DOHH2 (cell line): ENCODE data around the gene GAB2.

Experiments used
- H3F3A ChIP-seq: fragments of 200-600 bp; sonication (generic), shearing (Covaris generic); 2 replicates; pipeline ENCODE4 v1.6.0; 2016; ENCODE audit warnings: antibody characterized with exemption, mild to moderate bottlenecking; ENCODE audit not compliant: control insufficient read depth, insufficient read depth
- H3K27ac ChIP-seq: fragments of 200-600 bp; sonication (generic); 2 replicates; pipeline ENCODE4 v1.5.1; 2014; ENCODE audit warnings: low read depth, mild to moderate bottlenecking, low read length, moderate library complexity
- H3K27me3 ChIP-seq: fragments of 200-600 bp; sonication (generic); 2 replicates; pipeline ENCODE4 v1.6.1; 2014; ENCODE audit warnings: mild to moderate bottlenecking, low read length, mixed read lengths; ENCODE audit not compliant: control insufficient read depth
- H3K36me3 ChIP-seq: fragments of 200-600 bp; sonication (generic); 2 replicates; pipeline ENCODE4 v1.6.1; 2014; ENCODE audit warnings: mild to moderate bottlenecking, low read length, moderate library complexity, mixed read lengths; ENCODE audit not compliant: control insufficient read depth
- H3K4me1 ChIP-seq: fragments of 200-600 bp; sonication (generic); 2 replicates; pipeline ENCODE4 v1.6.1; 2014; ENCODE audit warnings: mild to moderate bottlenecking, low read length, mixed read lengths; ENCODE audit not compliant: control insufficient read depth
- H3K4me2 ChIP-seq: fragments of 200-600 bp; sonication (generic); 2 replicates; pipeline ENCODE4 v1.6.0; 2014; ENCODE audit warnings: mild to moderate bottlenecking, low read length, moderate library complexity
- H3K4me3 ChIP-seq: fragments of 200-600 bp; sonication (generic); 2 replicates; pipeline ENCODE4 v1.5.1; 2014; ENCODE audit warnings: mild to moderate bottlenecking, low read length, mixed read lengths
- H3K79me2 ChIP-seq: fragments of 200-600 bp; sonication (generic); 2 replicates; pipeline ENCODE4 v1.6.1; 2014; ENCODE audit warnings: mild to moderate bottlenecking, low read length, mixed read lengths; ENCODE audit not compliant: control insufficient read depth
- H3K9me2 ChIP-seq: fragments of 200-600 bp; sonication (generic); replicated peaks from 2 replicates; pipeline ENCODE4 v1.6.1; 2014; ENCODE audit warnings: mild to moderate bottlenecking, low read length, mixed read lengths; ENCODE audit not compliant: control insufficient read depth
- H3K9me3 ChIP-seq: fragments of 200-600 bp; sonication (generic); 2 replicates; pipeline ENCODE4 v1.6.1; 2014; ENCODE audit warnings: antibody characterized with exemption, low read length, mixed read lengths; ENCODE audit not compliant: control insufficient read depth, insufficient read depth
- H4K20me1 ChIP-seq: fragments of 200-600 bp; sonication (generic); 2 replicates; pipeline ENCODE4 v1.6.0; 2014; ENCODE audit warnings: low read depth, mild to moderate bottlenecking, antibody characterized with exemption, low read length, moderate library complexity; ENCODE audit not compliant: control insufficient read depth, insufficient read depth
- EZH2phosphoT487 ChIP-seq: fragments of 200-600 bp; sonication (generic); IDR thresholded peaks from 2 replicates; pipeline ENCODE4 v1.6.1; 2017; ENCODE audit warnings: borderline replicate concordance, mild to moderate bottlenecking, antibody characterized with exemption, low read length, moderate library complexity, mixed read lengths
- TF ChIP-seq, protein P1 (sequence below): fragments of 200-600 bp; sonication (generic); IDR thresholded peaks from one replicate; pipeline ENCODE4 v1.5.1; 2014; ENCODE audit warnings: antibody characterized with exemption, mild to moderate bottlenecking, low read depth, low read length; ENCODE audit not compliant: poor library complexity, severe bottlenecking

Gene GAB2

DNA sequence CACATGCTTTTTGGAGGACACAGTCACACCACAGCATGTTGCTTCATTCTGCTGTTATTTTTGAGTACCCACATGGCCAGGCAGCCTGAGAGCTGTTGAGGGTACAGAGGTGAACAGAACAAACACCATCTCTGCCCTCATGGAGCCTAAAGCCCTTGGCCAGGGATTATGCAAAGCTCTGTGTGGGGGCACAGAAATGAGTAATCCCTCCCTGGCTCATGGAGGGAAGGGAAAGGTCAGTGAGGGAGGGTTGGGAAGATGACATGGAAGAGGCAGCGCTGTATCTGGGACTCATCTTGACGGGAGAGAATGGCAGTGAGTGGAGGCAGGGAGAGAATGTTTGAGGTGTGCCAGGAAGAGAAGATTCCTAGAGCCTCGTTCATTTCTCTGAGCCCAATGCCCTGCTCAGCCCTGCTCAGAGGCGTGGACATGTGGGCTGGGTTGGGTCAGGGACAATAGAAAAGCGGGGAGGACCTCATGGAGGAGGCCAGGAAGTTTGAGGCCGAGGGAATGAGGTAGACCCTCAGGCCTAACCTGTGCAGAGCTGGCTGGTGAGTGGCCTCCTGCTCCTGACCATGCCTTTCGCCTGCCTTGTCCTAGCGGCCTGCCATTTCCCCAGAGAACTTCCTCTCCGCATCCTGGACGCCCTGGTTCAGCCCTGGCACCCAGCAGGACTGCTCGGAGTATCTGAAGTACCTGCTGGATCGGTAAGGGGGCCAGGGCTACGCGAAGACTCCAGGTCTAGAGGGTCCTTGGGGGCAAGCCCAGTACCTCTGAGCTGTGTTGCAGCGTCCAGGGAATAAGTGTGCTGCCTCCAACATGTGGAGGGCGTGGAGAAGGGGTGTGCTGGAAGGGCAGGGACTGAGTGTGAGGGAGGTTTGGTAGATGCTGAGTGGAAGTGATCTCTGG lies 209.1 kb downstream of the GAB2 start:
- Histone ChIP-seq H3K79me2 (no peaks in the 10 kb centered on the region), H3K27ac (no peak overlapping the region), H3K4me2 (no peak overlapping the region), H3F3A (no peaks in the 10 kb centered on the region), H3K36me3 (no peaks in the 10 kb centered on the region), H4K20me1 (no peaks in the 10 kb centered on the region), H3K9me3 (no peaks in the 10 kb centered on the region), H3K4me1 (no peaks in the 10 kb centered on the region), H3K9me2 (no peaks in the 10 kb centered on the region), H3K27me3 (no peaks in the 10 kb centered on the region), H3K4me3 (no peak overlapping the region)
- TF ChIP-seq, protein P1, sequence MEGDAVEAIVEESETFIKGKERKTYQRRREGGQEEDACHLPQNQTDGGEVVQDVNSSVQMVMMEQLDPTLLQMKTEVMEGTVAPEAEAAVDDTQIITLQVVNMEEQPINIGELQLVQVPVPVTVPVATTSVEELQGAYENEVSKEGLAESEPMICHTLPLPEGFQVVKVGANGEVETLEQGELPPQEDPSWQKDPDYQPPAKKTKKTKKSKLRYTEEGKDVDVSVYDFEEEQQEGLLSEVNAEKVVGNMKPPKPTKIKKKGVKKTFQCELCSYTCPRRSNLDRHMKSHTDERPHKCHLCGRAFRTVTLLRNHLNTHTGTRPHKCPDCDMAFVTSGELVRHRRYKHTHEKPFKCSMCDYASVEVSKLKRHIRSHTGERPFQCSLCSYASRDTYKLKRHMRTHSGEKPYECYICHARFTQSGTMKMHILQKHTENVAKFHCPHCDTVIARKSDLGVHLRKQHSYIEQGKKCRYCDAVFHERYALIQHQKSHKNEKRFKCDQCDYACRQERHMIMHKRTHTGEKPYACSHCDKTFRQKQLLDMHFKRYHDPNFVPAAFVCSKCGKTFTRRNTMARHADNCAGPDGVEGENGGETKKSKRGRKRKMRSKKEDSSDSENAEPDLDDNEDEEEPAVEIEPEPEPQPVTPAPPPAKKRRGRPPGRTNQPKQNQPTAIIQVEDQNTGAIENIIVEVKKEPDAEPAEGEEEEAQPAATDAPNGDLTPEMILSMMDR, result no peak
- TF ChIP-seq EZH2phosphoT487, result no peak

DNA sequence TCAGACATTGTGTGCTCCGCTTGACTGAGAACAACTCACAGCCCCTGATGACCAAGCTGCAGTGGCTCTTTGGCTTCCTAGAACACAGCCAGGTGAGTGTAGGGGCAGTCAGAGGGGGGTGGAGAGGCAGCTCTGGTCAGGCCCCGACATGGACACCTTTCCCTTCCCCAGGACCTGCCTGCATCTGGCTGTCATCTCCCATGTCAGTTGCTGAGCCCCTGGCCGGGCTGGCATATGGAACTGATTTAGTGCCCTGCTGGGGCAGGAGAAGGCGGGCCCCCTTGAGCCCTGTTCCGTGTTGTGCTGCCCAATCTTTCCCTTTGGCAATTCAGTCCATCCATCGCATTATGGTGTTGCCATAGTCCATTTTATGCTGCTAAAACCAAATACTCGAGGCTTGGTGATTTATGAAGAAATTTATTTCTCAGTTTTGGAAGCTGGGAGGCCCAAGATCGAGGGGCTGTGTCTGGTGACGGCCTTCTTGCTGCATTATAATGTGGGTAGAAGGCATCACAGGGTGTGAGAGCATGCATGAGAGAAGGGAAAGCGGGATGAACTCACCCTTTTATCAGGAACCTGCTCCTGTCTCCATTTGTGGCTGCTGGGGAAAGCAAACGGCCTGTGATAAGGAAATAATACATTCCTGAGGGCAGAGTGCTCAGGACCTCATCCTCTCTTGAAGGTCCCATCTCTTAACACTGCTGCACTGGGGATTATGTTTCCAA lies 209.9 kb downstream of the GAB2 start:
- Histone ChIP-seq H3K79me2 (no peaks in the 10 kb centered on the region), H3K9me2 (no peaks in the 10 kb centered on the region), H3F3A (no peaks in the 10 kb centered on the region), H3K27me3 (no peaks in the 10 kb centered on the region), H3K36me3 (no peaks in the 10 kb centered on the region), H3K4me3 (no peak overlapping the region), H3K4me2 (no peak overlapping the region), H4K20me1 (no peaks in the 10 kb centered on the region), H3K27ac (no peak overlapping the region), H3K9me3 (no peaks in the 10 kb centered on the region), H3K4me1 (peaks cover 6% of the 10 kb centered on the region)
- TF ChIP-seq, protein P1, result no peak
- TF ChIP-seq EZH2phosphoT487, result no peak

DNA sequence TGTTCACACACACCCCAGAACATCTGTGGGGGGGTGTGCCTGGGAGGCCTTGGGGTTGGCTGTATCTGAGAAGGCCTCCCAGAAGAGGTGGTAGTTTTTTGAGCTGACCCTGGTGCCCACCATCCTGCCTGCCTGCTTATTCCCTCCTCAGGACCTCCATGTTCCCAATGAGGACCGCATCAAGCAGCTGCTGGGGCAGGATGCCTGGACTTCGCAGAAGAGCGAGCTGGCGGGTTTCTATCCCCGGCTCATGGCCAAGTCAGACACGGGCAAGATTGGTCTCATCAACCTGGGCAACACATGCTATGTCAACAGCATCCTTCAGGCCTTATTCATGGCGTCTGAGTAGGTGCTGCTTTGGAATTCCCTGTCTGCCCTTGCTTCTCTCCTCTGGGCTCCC lies 211.9 kb downstream of the GAB2 start:
- H3K9me2 ChIP-seq, result no peaks in the 10 kb centered on the region
- H4K20me1 ChIP-seq, result no peaks in the 10 kb centered on the region
- no peak overlapping the region for H3K4me3 ChIP-seq
- no peak overlapping the region for H3K27ac ChIP-seq
- no peaks in the 10 kb centered on the region for H3F3A ChIP-seq
- peaks cover 16% of the 10 kb centered on the region for H3K4me1 ChIP-seq
- H3K27me3 ChIP-seq, result no peaks in the 10 kb centered on the region
- no peaks in the 10 kb centered on the region for H3K9me3 ChIP-seq
- H3K36me3 ChIP-seq, result no peaks in the 10 kb centered on the region
- H3K79me2 ChIP-seq, result no peaks in the 10 kb centered on the region
- TF ChIP-seq, protein P1, result no peak
- TF ChIP-seq EZH2phosphoT487, result no peak
- H3K4me2 ChIP-seq, result no peak overlapping the region
